Measurements from ENCODE around the gene APOA5.

The APOA5 gene

GRCh38 chr11:116831790-116832349 lies 40.2 kb upstream of the APOA5 start:
- H3K4me1 Mint-ChIP-seq (ENCODE audit: low read depth) = peaks cover 13% of the 10 kb centered on the region
- no peaks in the 10 kb centered on the region for H3K27me3 Mint-ChIP-seq
- no peak overlapping the region for H3K4me3 Mint-ChIP-seq
- H3K27ac Mint-ChIP-seq = no peak overlapping the region
- H3K36me3 Mint-ChIP-seq (ENCODE audit: low read depth) = no peaks in the 10 kb centered on the region
- H3K9me3 Mint-ChIP-seq = no peaks in the 10 kb centered on the region

GRCh38 chr11:116830184-116830912 lies 38.7 kb upstream of the APOA5 start:
- no peaks in the 10 kb centered on the region for H3K27me3 Mint-ChIP-seq
- H3K4me3 Mint-ChIP-seq = no peak overlapping the region
- H3K9me3 Mint-ChIP-seq = no peaks in the 10 kb centered on the region
- H3K4me1 Mint-ChIP-seq (ENCODE audit: low read depth) = peaks cover 8% of the 10 kb centered on the region
- H3K36me3 Mint-ChIP-seq (ENCODE audit: low read depth) = no peaks in the 10 kb centered on the region
- no peak overlapping the region for H3K27ac Mint-ChIP-seq

- H3K9me3 Mint-ChIP-seq = no peaks in the 10 kb centered on the region
- H3K36me3 Mint-ChIP-seq (ENCODE audit: low read depth) = no peaks in the 10 kb centered on the region
- H3K27ac Mint-ChIP-seq = no peak within 1 kb of the TSS
- H3K27me3 Mint-ChIP-seq = no peaks in the 10 kb centered on the region
- no peak within 1 kb of the TSS for H3K4me3 Mint-ChIP-seq
- H3K4me1 Mint-ChIP-seq (ENCODE audit: low read depth) = peaks cover under 1% of the 10 kb centered on the region
Measured at GRCh38 chr11:116829525-116830183, 38.0 kb upstream of the APOA5 start, which contains the start of gene APOC3. Gene APOC3 (plus strand): TSS chr11:116829907. CDS start chr11:116830583, 676 bp downstream.

- Mint-ChIP-seq H3K27ac (no peak overlapping the region), H3K9me3 (no peaks in the 10 kb centered on the region), H3K4me3 (no peak overlapping the region), H3K4me1 (ENCODE audit: low read depth) (no peaks in the 10 kb centered on the region), H3K36me3 (ENCODE audit: low read depth) (no peaks in the 10 kb centered on the region), H3K27me3 (no peaks in the 10 kb centered on the region)
Measured at GRCh38 chr11:116828632-116829524, 37.2 kb upstream of the APOA5 start.

GRCh38 chr11:116827461-116827860 lies 35.8 kb upstream of the APOA5 start:
- Mint-ChIP-seq H3K4me1 (ENCODE audit: low read depth) (no peaks in the 10 kb centered on the region), H3K36me3 (ENCODE audit: low read depth) (no peaks in the 10 kb centered on the region), H3K4me3 (no peak overlapping the region), H3K27ac (no peak overlapping the region), H3K9me3 (no peaks in the 10 kb centered on the region), H3K27me3 (no peaks in the 10 kb centered on the region)

- H3K4me1 Mint-ChIP-seq (ENCODE audit: low read depth) = no peaks in the 10 kb centered on the region
- H3K4me3 Mint-ChIP-seq = no peak overlapping the region
- no peaks in the 10 kb centered on the region for H3K36me3 Mint-ChIP-seq (ENCODE audit: low read depth)
- no peaks in the 10 kb centered on the region for H3K27me3 Mint-ChIP-seq
- H3K27ac Mint-ChIP-seq = no peak overlapping the region
- no peaks in the 10 kb centered on the region for H3K9me3 Mint-ChIP-seq
Measured at GRCh38 chr11:116826751-116827431, 35.2 kb upstream of the APOA5 start.

- H3K36me3 Mint-ChIP-seq (ENCODE audit: low read depth) = no peaks in the 10 kb centered on the region
- H3K27ac Mint-ChIP-seq = no peak overlapping the region
- no peaks in the 10 kb centered on the region for H3K9me3 Mint-ChIP-seq
- no peaks in the 10 kb centered on the region for H3K4me1 Mint-ChIP-seq (ENCODE audit: low read depth)
- H3K4me3 Mint-ChIP-seq = no peak overlapping the region
- H3K27me3 Mint-ChIP-seq = no peaks in the 10 kb centered on the region
Measured at GRCh38 chr11:116825854-116826750, 34.4 kb upstream of the APOA5 start.

GRCh38 chr11:116825434-116825833 lies 33.8 kb upstream of the APOA5 start:
- H3K9me3 Mint-ChIP-seq = no peaks in the 10 kb centered on the region
- no peaks in the 10 kb centered on the region for H3K4me1 Mint-ChIP-seq (ENCODE audit: low read depth)
- no peak overlapping the region for H3K27ac Mint-ChIP-seq
- H3K4me3 Mint-ChIP-seq = no peak overlapping the region
- H3K36me3 Mint-ChIP-seq (ENCODE audit: low read depth) = no peaks in the 10 kb centered on the region
- H3K27me3 Mint-ChIP-seq = no peaks in the 10 kb centered on the region

- no peak within 1 kb of the TSS for H3K4me3 Mint-ChIP-seq
- H3K9me3 Mint-ChIP-seq = no peaks in the 10 kb centered on the region
- H3K4me1 Mint-ChIP-seq (ENCODE audit: low read depth) = no peaks in the 10 kb centered on the region
- no peaks in the 10 kb centered on the region for H3K27me3 Mint-ChIP-seq
- no peak within 1 kb of the TSS for H3K27ac Mint-ChIP-seq
- no peaks in the 10 kb centered on the region for H3K36me3 Mint-ChIP-seq (ENCODE audit: low read depth)
Measured at GRCh38 chr11:116823031-116823843, 31.6 kb upstream of the APOA5 start, which contains the start of gene APOA4. Gene APOA4 (minus strand): TSS chr11:116823304. CDS start chr11:116823191, 113 bp downstream.

GRCh38 chr11:116822575-116822974 lies 30.9 kb upstream of the APOA5 start:
- no peak overlapping the region for H3K4me3 Mint-ChIP-seq
- H3K9me3 Mint-ChIP-seq = no peaks in the 10 kb centered on the region
- no peaks in the 10 kb centered on the region for H3K27me3 Mint-ChIP-seq
- H3K27ac Mint-ChIP-seq = no peak overlapping the region
- no peaks in the 10 kb centered on the region for H3K4me1 Mint-ChIP-seq (ENCODE audit: low read depth)
- no peaks in the 10 kb centered on the region for H3K36me3 Mint-ChIP-seq (ENCODE audit: low read depth)

- H3K9me3 Mint-ChIP-seq = no peaks in the 10 kb centered on the region
- H3K27ac Mint-ChIP-seq = no peak overlapping the region
- no peak overlapping the region for H3K4me3 Mint-ChIP-seq
- no peaks in the 10 kb centered on the region for H3K36me3 Mint-ChIP-seq (ENCODE audit: low read depth)
- H3K27me3 Mint-ChIP-seq = no peaks in the 10 kb centered on the region
- H3K4me1 Mint-ChIP-seq (ENCODE audit: low read depth) = no peaks in the 10 kb centered on the region
Measured at GRCh38 chr11:116821050-116821918, 29.6 kb upstream of the APOA5 start.

- Mint-ChIP-seq H3K36me3 (ENCODE audit: low read depth) (no peaks in the 10 kb centered on the region), H3K27me3 (no peaks in the 10 kb centered on the region), H3K9me3 (no peaks in the 10 kb centered on the region), H3K4me3 (no peak overlapping the region), H3K4me1 (ENCODE audit: low read depth) (no peaks in the 10 kb centered on the region), H3K27ac (no peak overlapping the region)
Measured at GRCh38 chr11:116819049-116819448, 27.4 kb upstream of the APOA5 start.

All from stimulated activated naive CD8-positive, alpha-beta T cell treated with anti-CD3 and anti-CD28 coated beads, Interleukin-15, Interleukin-2, amounts not matched to agents 100 ng/mL and 50 ng/mL, for 24 hours (primary cell).